GM12892 (cell line): ENCODE measurements around the gene DSCAML1.

Source experiments
- DNase-seq: peaks from one replicate; pipeline ENCODE4 v3.0.0; 2011; ENCODE audit not compliant: insufficient read length
- FAIRE-seq: peaks from 2 replicates; lab custom pipeline; 2011; peaks lifted over from hg19 to GRCh38; lab: Jason Lieb, UNC
- POLR2A ChIP-seq: IDR thresholded peaks from 2 replicates; pipeline ENCODE4 v1.6.1; 2011; ENCODE audit warnings: low read depth, low read length, control low read depth
- POLR2AphosphoS5 ChIP-seq: IDR thresholded peaks from 2 replicates; pipeline ENCODE4 v1.6.1; 2011; ENCODE audit warnings: low read depth, low read length, control low read depth
- TAF1 ChIP-seq: IDR thresholded peaks from 2 replicates; pipeline ENCODE4 v1.6.1; 2011; ENCODE audit warnings: low read depth, mild to moderate bottlenecking, control low read depth, low read length, borderline replicate concordance

Gene DSCAML1

DNA sequence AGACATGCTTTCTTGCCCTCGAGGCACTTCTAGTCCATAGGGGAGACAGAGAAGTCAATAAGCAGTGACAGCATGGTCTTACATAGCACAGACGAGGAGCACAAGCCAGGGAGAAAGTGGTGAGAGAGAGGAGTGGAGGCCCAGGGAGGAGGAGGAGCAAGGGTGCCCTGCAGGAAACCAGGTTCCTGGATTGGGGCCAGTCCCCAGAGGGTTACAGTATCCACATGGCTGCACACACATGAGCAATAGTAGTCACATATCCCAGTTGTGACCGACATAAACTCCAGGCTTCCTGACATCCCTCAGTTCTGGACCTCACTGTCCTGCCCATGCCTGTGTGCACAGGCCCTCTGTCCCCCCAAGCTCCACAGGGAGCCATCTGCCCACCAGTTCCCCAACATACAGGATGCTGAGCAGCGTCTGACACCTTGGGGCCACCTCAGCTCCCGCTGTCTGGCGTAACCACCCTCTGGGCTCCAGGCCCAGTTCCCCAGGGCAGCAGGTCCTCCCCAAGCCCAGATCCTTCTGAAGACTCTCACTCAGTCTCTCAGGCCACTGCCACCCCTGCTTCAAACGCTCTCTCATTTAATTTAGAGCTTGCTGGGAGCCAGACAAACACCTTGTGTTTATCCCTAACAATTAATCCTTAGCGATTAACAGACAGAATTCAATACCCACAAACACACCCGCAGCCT, 53.7 kb downstream of the DSCAML1 start:
- DNase-seq = no peak
- no peak for FAIRE-seq
- no peak for TF ChIP-seq POLR2A
- no peak for TF ChIP-seq POLR2AphosphoS5
- no peak for TF ChIP-seq TAF1

DNA sequence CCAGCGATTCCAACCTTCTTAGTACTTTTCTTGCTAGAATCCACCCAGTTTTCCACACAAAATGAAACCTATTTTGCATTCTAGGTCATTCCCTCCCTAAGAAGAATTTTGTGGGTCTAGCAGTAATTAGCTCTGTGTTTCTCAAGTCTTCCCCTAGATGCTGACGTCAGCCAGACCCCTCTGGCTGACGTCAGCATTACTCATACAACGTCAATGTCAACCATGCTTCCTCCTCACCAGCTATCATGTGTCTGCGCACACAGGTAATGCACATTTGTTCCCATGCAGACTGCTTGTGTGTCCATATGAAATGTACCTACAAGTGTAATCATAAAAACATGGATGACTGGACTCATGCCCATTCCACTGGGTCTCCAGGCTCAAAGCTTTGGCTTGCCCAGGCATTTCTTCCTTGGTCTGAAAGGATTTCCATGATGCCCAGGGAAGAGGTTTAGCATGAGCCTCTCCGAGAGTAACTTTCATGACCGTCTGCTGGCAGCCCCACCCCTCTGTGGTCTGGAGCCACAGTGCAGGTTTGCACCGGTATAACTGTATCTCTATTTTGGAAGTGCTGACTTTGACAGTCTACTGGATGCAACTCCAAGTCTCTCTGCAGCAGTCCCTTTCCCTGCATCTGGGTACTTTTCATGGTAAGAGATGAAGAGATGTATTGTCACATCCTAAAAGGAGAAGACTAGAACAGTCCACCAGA, 58.6 kb downstream of the DSCAML1 start:
- DNase-seq = no peak
- FAIRE-seq = no peak
- TF ChIP-seq POLR2AphosphoS5 = no peak
- TF ChIP-seq TAF1 = no peak
- TF ChIP-seq POLR2A = no peak

DNA sequence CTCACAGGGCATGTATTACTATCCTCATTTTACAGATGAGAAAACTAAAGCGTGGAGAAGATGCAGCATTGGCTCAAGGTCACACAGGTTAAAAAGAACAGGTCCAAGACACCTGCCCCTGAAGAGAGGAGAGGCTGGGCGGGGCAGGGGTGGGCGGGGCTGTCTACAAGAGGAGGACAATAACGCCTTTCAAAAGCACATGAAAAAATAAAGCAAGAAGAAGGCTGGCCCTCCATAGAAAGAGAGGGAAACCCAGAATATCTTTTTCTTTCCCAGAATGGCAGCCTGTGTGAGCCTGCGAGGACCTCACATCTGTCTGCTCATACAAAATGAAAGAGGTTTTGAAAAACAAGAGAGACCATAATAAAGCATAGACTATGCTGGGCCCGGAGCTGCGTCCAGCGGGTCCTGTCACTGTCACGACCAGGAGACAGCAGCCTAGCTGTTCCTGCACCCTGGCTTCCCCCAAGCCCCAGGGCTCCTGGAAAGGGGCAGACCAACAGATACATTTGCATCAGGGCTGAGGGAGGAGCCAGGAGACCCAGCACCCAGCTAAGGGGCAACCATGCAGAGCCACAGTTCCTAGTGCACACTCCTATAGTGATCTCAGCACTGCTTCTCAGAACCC, 61.6 kb downstream of the DSCAML1 start:
- no peak for DNase-seq
- FAIRE-seq = no peak
- TF ChIP-seq POLR2A (no peak), POLR2AphosphoS5 (no peak), TAF1 (no peak)

DNA sequence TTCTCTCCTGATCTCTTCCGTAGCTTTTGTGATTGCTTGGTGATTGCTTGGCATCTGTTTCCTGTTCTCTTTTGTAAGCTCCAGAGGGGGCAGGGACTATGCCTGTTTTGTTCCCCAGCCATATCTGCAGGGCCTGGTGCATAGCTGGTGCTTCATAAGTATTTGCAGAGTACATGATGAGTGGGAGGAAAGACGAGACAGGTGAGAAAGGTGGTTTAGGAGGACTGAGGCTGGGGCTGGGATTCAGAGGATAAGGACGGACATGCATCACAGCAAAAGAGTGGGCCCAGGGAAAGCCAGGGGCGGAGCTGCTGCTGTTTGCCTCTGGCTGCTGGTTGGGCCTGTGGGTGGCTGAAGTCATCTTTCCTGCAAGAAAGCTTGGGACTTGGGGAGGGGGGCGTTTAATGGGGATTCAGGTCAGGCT, 62.4 kb downstream of the DSCAML1 start:
- no peak for FAIRE-seq
- DNase-seq = no peak
- TF ChIP-seq POLR2AphosphoS5 = no peak
- TF ChIP-seq POLR2A = no peak
- TF ChIP-seq TAF1 = no peak

DNA sequence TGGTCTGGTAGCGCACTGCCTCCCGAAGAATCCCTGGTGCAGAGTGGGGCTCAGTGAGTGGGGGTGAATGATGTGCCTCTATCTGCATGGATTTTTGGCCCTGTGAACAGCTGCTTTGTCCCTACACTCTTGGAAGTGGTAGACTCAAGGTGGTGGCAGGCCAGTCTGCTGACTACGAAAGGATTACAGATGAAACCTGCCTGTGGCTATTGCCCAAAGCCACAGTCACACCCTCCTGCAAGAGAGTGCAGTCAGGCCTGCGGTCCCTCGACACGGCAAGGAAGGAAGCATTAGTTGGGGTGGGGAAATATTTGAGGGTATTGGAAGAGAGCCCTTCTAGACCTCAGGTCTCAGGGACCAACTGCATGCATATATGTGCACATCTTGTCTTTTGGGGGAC, 63.7 kb downstream of the DSCAML1 start:
- DNase-seq (no peak), FAIRE-seq (no peak)
- TF ChIP-seq POLR2AphosphoS5 (no peak), TAF1 (no peak), POLR2A (no peak)

DNA sequence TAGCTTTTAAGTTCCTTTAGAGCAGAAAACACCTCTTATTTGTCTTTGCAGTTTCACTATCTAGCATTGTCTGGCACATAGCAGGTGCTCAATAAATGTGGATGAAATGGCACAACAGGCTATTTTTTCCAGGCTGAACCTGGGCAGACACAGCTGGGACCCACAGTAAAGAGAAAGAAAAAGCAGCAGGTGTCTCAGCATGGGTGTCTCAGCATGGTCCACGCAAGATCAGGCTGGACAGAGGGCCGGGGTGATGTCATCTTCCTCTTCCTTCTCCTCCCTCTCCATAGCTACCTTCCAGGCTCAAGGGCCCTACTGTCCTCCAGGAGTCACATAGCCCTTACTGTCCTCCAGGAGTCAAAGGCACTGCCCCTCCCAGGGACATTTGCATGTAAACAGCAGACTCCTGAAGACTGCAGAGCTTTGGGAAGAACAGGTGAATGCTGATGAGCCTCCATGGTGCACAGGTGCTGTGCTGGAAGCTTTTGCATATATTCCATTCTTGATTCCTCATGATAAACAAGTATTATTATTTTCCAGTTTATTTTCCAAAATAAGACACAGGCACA, 65.2 kb downstream of the DSCAML1 start:
- FAIRE-seq = no peak
- no peak for DNase-seq

DNA sequence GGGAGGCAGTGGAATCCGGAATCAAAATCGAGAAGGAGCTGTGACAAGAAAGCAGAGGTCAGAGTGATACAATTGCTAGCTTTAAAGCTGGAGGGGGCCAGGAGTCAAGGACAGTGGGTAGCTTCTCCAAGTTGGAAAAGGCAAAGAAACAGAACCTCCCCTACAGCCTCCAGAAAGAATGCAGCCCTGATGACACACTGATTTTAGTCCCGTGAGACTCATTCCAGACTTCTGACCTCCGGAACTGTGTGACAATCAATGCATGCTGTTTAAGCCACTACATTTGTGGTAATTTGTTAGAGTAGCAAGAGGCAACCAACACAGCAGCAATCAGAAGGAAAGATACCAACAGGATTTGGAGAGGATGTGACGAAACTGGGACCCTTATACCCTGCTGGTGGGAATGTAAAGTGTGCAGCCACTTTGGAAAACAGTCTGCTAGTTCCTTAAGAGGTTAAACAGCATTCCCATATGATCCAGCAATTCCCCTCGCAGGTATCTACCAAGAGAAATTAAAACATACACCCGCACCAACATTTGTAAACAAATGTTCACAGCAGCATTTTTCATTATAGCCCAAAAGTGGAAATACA, 66.7 kb downstream of the DSCAML1 start:
- no peak for DNase-seq
- FAIRE-seq = no peak
- no peak for TF ChIP-seq POLR2AphosphoS5
- no peak for TF ChIP-seq TAF1
- TF ChIP-seq POLR2A = no peak

More for the DNA sequence above, 65.2 kb downstream of the DSCAML1 start:
- TF ChIP-seq POLR2AphosphoS5 = no peak
- no peak for TF ChIP-seq POLR2A
- TF ChIP-seq TAF1 = no peak

DNA sequence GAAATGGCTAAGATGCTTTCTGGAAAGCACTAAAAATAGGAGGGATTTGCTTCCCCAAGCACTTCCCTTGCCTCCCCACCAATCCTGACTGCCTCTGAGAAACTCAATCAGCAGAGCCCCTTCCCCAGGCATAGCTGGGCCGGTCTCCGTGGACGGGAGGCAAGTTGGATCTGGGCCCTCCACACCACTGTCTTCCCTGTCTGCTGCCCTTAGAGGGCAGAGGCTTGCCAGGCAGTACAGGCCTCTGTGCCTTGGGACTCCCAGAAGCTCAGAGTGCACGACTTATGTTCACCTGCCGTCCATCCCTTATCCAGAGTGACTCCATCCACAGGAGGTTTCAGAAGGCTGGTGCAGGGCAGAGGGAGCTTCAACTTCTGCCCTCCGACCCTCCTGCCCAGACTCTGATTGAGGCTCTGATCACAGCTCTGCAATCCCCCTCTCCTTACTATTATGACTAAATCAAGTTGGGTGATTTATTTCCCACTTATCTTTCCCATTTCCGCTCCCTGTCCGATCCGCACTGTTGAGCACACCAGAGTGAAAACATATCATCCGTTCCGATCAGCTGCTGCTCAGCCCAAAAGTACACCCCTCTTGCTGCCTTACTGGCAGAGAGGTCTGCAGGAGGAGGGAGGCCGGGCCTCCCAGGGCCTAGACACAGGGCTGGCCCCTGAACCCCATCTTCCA, 71.8 kb downstream of the DSCAML1 start:
- TF ChIP-seq POLR2AphosphoS5 = no peak
- TF ChIP-seq TAF1 = no peak
- no peak for TF ChIP-seq POLR2A
- FAIRE-seq = no peak
- no peak for DNase-seq

DNA sequence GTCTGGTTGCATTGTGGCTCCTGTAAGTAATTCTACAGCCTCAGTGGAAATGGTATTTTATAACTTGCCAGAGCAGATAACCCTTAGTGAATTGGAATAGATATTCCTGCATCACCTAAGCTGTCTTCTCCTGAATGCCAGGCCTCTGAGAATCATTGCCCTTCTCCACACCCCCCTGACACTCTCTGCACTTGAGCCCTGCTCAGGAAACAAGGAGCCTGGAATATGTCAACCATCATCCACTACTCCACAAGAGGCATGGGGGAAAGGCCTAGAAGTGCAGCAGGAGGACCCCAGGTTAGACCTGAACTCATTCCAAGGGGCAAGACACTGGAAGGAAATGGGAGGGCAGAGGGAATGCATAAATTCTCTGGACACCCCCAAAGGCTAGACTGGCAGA, 72.4 kb downstream of the DSCAML1 start:
- no peak for DNase-seq
- TF ChIP-seq POLR2AphosphoS5 = no peak
- no peak for TF ChIP-seq POLR2A
- TF ChIP-seq TAF1 = no peak
- no peak for FAIRE-seq

DNA sequence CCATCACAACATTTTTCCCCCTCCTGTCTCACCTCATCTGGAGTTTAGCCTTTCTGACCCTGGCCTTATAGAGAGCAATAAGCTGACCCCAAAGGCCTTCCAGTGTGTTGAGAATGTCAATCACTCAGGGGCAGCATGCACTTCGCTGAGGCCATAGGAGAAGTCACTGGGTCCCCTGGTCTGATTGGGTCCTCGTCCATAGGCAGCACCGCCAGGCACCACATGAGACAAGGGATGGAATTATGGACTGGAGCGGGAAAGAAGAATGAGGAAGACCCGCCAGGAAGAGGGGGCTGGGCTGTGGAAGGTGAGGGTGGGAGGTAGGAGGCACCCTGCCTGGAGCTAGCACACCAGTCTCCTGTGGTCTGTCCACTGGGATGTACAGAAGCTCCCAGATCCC, 72.9 kb downstream of the DSCAML1 start:
- DNase-seq = no peak
- no peak for FAIRE-seq
- no peak for TF ChIP-seq TAF1
- no peak for TF ChIP-seq POLR2AphosphoS5
